ENCODE measurements around the gene ELAVL1.

The ELAVL1 gene

GRCh38 chr19:7910321-7911161 is 94.9 kb downstream of the ELAVL1 start:
- no peak for DNase-seq (ENCODE audit: low read depth)

GRCh38 chr19:7909471-7910067 is 95.9 kb downstream of the ELAVL1 start:
- DNase-seq (ENCODE audit: low read depth): no peak

- DNase-seq (ENCODE audit: low read depth): no peak
These were observed 96.5 kb downstream of the ELAVL1 start for GRCh38 chr19:7908742-7909461.
